22Rv1 (cell line): ENCODE data around the gene NEK2.

Experiments
- H3K27ac ChIP-seq: fragments of 450-650 bp; 2 replicates; pipeline ENCODE4 v1.5.1; 2017
- CTCF ChIP-seq: fragments of 450-650 bp; IDR thresholded peaks from 2 replicates; pipeline ENCODE4 v1.5.1; 2017; ENCODE audit warnings: mild to moderate bottlenecking
- ZFX ChIP-seq: fragments of 450-650 bp; IDR thresholded peaks from 2 replicates; pipeline ENCODE4 v1.6.1; 2017; ENCODE audit warnings: antibody characterized with exemption, borderline replicate concordance

NEK2 gene

GRCh38 chr1:211635597-211636205 is 39.7 kb downstream of the NEK2 start:
- H3K27ac ChIP-seq = no peak overlapping the region

DNA sequence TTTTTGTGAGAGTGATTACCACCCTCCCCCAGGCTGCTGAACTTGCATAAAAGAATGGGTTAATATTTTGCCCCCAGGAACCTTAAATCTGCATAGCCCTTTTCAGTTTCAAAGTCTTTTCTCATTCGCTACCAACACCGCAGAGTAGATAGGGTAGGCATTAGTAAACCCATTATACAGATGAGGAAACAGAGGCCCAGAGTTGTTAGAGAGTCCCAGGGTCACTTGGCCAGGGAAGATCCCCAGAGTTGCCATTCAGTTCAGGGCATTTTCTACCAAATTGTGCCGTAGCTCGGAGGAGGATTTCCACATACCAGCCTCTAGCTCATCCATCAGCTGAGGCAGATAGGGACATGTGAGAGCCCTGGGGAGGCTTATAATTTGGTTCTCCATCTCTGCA is 40.5 kb downstream of the NEK2 start:
- TF ChIP-seq CTCF (no peak), ZFX (no peak)
- H3K27ac ChIP-seq = no peak overlapping the region

More at GRCh38 chr1:211635597-211636205, 39.7 kb downstream of the NEK2 start:
- no peak for TF ChIP-seq ZFX
- no peak for TF ChIP-seq CTCF

- no peak overlapping the region for H3K27ac ChIP-seq
- no peak for TF ChIP-seq ZFX
- no peak for TF ChIP-seq CTCF
Measured at GRCh38 chr1:211634461-211634860, 41.0 kb downstream of the NEK2 start.

- H3K27ac ChIP-seq = no peak overlapping the region
- no peak for TF ChIP-seq CTCF
- no peak for TF ChIP-seq ZFX
Measured at GRCh38 chr1:211633524-211633846, 41.9 kb downstream of the NEK2 start.

DNA sequence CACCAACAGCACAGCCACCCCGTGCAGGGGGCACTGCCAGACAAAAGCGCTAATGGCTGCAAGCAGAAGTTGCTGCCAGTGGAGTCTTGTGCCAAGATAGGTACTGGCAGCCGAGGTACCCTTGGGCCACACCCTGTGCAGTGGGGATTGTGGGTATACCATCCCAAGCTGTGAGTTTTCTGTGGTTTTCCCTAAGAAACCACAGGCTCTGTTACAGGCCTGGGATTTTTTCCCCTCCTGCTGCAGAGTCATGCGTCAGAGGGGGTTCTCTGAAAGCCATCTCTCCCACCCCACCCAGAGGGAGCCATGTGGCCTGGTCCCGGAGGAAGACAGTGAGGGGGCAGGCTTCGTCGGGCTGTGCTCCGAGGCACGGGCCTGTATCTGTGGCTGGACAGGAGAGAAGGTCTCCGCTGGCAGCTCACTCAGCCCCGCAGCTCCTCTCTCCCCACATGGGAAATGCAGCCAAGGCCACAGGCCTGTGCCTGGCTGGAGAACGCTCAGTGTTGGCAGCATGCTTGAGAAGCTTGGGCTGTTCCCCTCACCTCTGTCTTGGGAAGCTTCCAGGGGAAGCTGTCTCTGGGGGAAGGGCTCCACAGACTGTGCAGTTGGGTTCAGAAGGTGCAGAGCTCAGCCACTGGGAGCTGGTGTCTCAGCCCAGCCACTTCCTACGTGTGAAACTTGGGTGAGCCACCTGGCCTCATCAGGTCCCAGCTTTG is 42.5 kb downstream of the NEK2 start:
- TF ChIP-seq CTCF (no peak), ZFX (no peak)
- no peak overlapping the region for H3K27ac ChIP-seq

- no peak for TF ChIP-seq ZFX
- no peak for TF ChIP-seq CTCF
- H3K27ac ChIP-seq = no peak overlapping the region
Measured at GRCh38 chr1:211632117-211632807, 43.2 kb downstream of the NEK2 start.

- TF ChIP-seq CTCF = no peak
- TF ChIP-seq ZFX = no peak
- H3K27ac ChIP-seq = no peak overlapping the region
Measured at GRCh38 chr1:211631168-211631567, 44.3 kb downstream of the NEK2 start.
